GM12801 (cell line): Measurements from ENCODE around the gene ZBP1.

Experiments
- CTCF ChIP-seq: IDR thresholded peaks from one replicate; pipeline ENCODE4 v1.5.1; 2011; ENCODE audit warnings: control low read depth; ENCODE audit not compliant: insufficient read length; ENCODE audit errors: extremely low read depth

The ZBP1 gene

GRCh38 chr20:57594092-57594951 lies 25.9 kb downstream of the ZBP1 start:
- no peak for TF ChIP-seq CTCF

GRCh38 chr20:57593134-57593886 lies 26.9 kb downstream of the ZBP1 start:
- no peak for TF ChIP-seq CTCF

GRCh38 chr20:57592263-57593092 lies 27.7 kb downstream of the ZBP1 start:
- no peak for TF ChIP-seq CTCF

- TF ChIP-seq CTCF: no peak
Observed at GRCh38 chr20:57591289-57592229, 28.7 kb downstream of the ZBP1 start.

GRCh38 chr20:57590485-57591288 lies 29.5 kb downstream of the ZBP1 start:
- TF ChIP-seq CTCF: no peak

GRCh38 chr20:57589728-57590484 lies 30.3 kb downstream of the ZBP1 start:
- TF ChIP-seq CTCF: no peak
